KMS-11 (cell line): ENCODE measurements around the gene RPL27A.

Source experiments
- H2AFZ ChIP-seq: fragments of 200-600 bp; sonication (generic); 2 replicates; pipeline ENCODE4 v1.6.1; 2016; ENCODE audit warnings: antibody characterized with exemption, mixed run types, low read depth
- H3K27ac ChIP-seq: fragments of 200-600 bp; sonication (generic); 2 replicates; pipeline ENCODE4 v1.6.1; 2016; ENCODE audit warnings: mild to moderate bottlenecking, mixed run types
- H3K27me3 ChIP-seq: fragments of 200-600 bp; sonication (generic); 2 replicates; pipeline ENCODE4 v1.6.1; 2017; ENCODE audit warnings: mild to moderate bottlenecking, low read depth, mixed run types, moderate library complexity; ENCODE audit not compliant: insufficient read depth
- H3K36me3 ChIP-seq: fragments of 200-600 bp; sonication (generic); 2 replicates; pipeline ENCODE4 v1.6.1; 2017; ENCODE audit warnings: mild to moderate bottlenecking, mixed run types; ENCODE audit not compliant: insufficient read depth
- H3K4me1 ChIP-seq: fragments of 200-600 bp; sonication (generic); 2 replicates; pipeline ENCODE4 v1.6.1; 2016; ENCODE audit warnings: mild to moderate bottlenecking, low read depth, mixed run types; ENCODE audit not compliant: poor library complexity, severe bottlenecking
- H3K4me2 ChIP-seq: fragments of 200-600 bp; sonication (generic); 2 replicates; pipeline ENCODE4 v1.7.0; 2016; ENCODE audit warnings: mild to moderate bottlenecking, mixed run types
- H3K4me3 ChIP-seq: fragments of 200-600 bp; sonication (generic); IDR thresholded peaks from 2 replicates; pipeline ENCODE4 v1.6.1; 2017; ENCODE audit warnings: low read depth, low read length, mixed read lengths; ENCODE audit not compliant: insufficient read depth
- H3K79me2 ChIP-seq: fragments of 200-600 bp; sonication (generic); 2 replicates; pipeline ENCODE4 v1.6.1; 2016; ENCODE audit warnings: low read depth, mixed run types; ENCODE audit not compliant: insufficient read depth
- H3K9ac ChIP-seq: fragments of 200-600 bp; sonication (generic); 2 replicates; pipeline ENCODE4 v1.6.1; 2016; ENCODE audit warnings: mild to moderate bottlenecking, mixed run types
- H4K20me1 ChIP-seq: fragments of 200-600 bp; sonication (generic); 2 replicates; pipeline ENCODE4 v1.6.1; 2016; ENCODE audit warnings: mild to moderate bottlenecking, mixed run types; ENCODE audit not compliant: insufficient read depth
- CTCF ChIP-seq: fragments of 200-600 bp; sonication (generic); conservative IDR thresholded peaks from 2 replicates; pipeline ENCODE4 v1.6.1; 2017; ENCODE audit warnings: low read depth, mild to moderate bottlenecking, antibody characterized with exemption, low read length, moderate library complexity, mixed read lengths

Gene RPL27A

GRCh38 chr11:8721609-8722500 lies 39.3 kb downstream of the RPL27A start:
- no peak overlapping the region for H3K4me3 ChIP-seq
- H3K9ac ChIP-seq: no peak overlapping the region
- no peaks in the 10 kb centered on the region for H3K79me2 ChIP-seq
- no peak overlapping the region for H3K4me2 ChIP-seq
- H2AFZ ChIP-seq: no peak overlapping the region
- H3K36me3 ChIP-seq: no peaks in the 10 kb centered on the region
- H3K27me3 ChIP-seq: no peaks in the 10 kb centered on the region
- H3K4me1 ChIP-seq: no peaks in the 10 kb centered on the region
- TF ChIP-seq CTCF: no peak
- H3K27ac ChIP-seq: no peak overlapping the region
- no peaks in the 10 kb centered on the region for H4K20me1 ChIP-seq

GRCh38 chr11:8722809-8723208 lies 40.2 kb downstream of the RPL27A start:
- no peaks in the 10 kb centered on the region for H3K4me1 ChIP-seq
- H3K36me3 ChIP-seq: no peaks in the 10 kb centered on the region
- no peak overlapping the region for H3K4me3 ChIP-seq
- no peak overlapping the region for H3K27ac ChIP-seq
- H3K9ac ChIP-seq: no peak overlapping the region
- no peaks in the 10 kb centered on the region for H3K79me2 ChIP-seq
- TF ChIP-seq CTCF: no peak
- no peak overlapping the region for H3K4me2 ChIP-seq
- no peaks in the 10 kb centered on the region for H3K27me3 ChIP-seq
- no peak overlapping the region for H2AFZ ChIP-seq
- no peaks in the 10 kb centered on the region for H4K20me1 ChIP-seq

GRCh38 chr11:8723711-8724110 lies 41.1 kb downstream of the RPL27A start:
- H2AFZ ChIP-seq: no peak overlapping the region
- no peak overlapping the region for H3K27ac ChIP-seq
- H3K27me3 ChIP-seq: no peaks in the 10 kb centered on the region
- no peaks in the 10 kb centered on the region for H3K36me3 ChIP-seq
- H3K4me3 ChIP-seq: no peak overlapping the region
- no peaks in the 10 kb centered on the region for H3K79me2 ChIP-seq
- H3K9ac ChIP-seq: no peak overlapping the region
- no peak overlapping the region for H3K4me2 ChIP-seq
- no peaks in the 10 kb centered on the region for H3K4me1 ChIP-seq
- no peaks in the 10 kb centered on the region for H4K20me1 ChIP-seq
- no peak for TF ChIP-seq CTCF

GRCh38 chr11:8724682-8725081 lies 42.1 kb downstream of the RPL27A start:
- TF ChIP-seq CTCF: no peak
- no peak overlapping the region for H3K4me2 ChIP-seq
- H4K20me1 ChIP-seq: no peaks in the 10 kb centered on the region
- no peaks in the 10 kb centered on the region for H3K27me3 ChIP-seq
- H2AFZ ChIP-seq: no peak overlapping the region
- no peak overlapping the region for H3K9ac ChIP-seq
- H3K36me3 ChIP-seq: no peaks in the 10 kb centered on the region
- H3K4me1 ChIP-seq: no peaks in the 10 kb centered on the region
- no peaks in the 10 kb centered on the region for H3K79me2 ChIP-seq
- no peak overlapping the region for H3K27ac ChIP-seq
- H3K4me3 ChIP-seq: no peak overlapping the region
